Cardiac muscle cell (in vitro differentiated cells and primary cell): ENCODE results near the gene DBNL. TPM values are rescaled to one million over a fixed set of nuclear protein-coding genes. Genes with fewer than 3 reads are reported as not detected.

Experiments used
- DNase-seq, 2 donors: peaks; one replicate each; pipeline versions ENCODE4 v3.0.0 to v3.0.0-alpha.2; 2010 to 2017; ENCODE audit warnings: low read depth in 1 of 2, low spot score in 1 of 2
- H3K27ac ChIP-seq: fragments of 200-600 bp; sonication (generic); 2 replicates; pipeline ENCODE4 v1.5.1; 2016
- H3K27me3 ChIP-seq: fragments of 200-600 bp; sonication (generic); 2 replicates; pipeline ENCODE4 v1.6.0; 2016; ENCODE audit warnings: control low read depth
- H3K36me3 ChIP-seq: fragments of 200-600 bp; sonication (generic); 2 replicates; pipeline ENCODE4 v1.5.1; 2016; ENCODE audit warnings: control low read depth
- H3K4me1 ChIP-seq: fragments of 200-600 bp; sonication (generic); 2 replicates; pipeline ENCODE4 v1.8.1; 2017; ENCODE audit warnings: low read depth, mild to moderate bottlenecking, mixed run types
- H3K4me3 ChIP-seq: fragments of 200-600 bp; sonication (generic); 2 replicates; pipeline ENCODE4 v1.5.1; 2016; ENCODE audit warnings: mild to moderate bottlenecking
- H3K9me3 ChIP-seq: fragments of 200-600 bp; sonication (generic); 2 replicates; pipeline ENCODE4 v1.5.1; 2017; ENCODE audit warnings: low read depth, mild to moderate bottlenecking, control low read depth
- CTCF ChIP-seq: IDR thresholded peaks from 2 replicates; pipeline ENCODE4 v1.5.1; 2012; ENCODE audit warnings: low read depth, mild to moderate bottlenecking, low read length
- polyA plus RNA-seq: library from polyadenylated mRNA; unstranded; fragments of >200 nt; fragmentation: Nextera tagmentation; extraction: Ambion mirVana; gene quantifications from 2 replicates; pipeline ENCODE4 v1.2.1, GENCODE V29; 2016
- total RNA-seq: library from RNA; depleted of rRNA; stranded (reverse); fragments of >200 nt; gene quantifications from 2 replicates; pipeline ENCODE4 v1.2.3, GENCODE V29; 2016

DBNL gene
- total and polyA plus RNA-seq, 2 experiments from 2014 or later: 129 to 130 TPM

GRCh38 chr7:44103923-44104859 lies 59.7 kb downstream of the DBNL start, which contains the start of gene AEBP1:
Gene AEBP1 (plus strand): TSS chr7:44104345. CDS start chr7:44104666, 321 bp downstream.
- H3K27ac ChIP-seq: peak within 1 kb of the TSS; percentile 13
- H3K4me3 ChIP-seq: peak within 1 kb of the TSS; percentile 76
- no peak for TF ChIP-seq CTCF
- no peaks in the 10 kb centered on the region for H3K27me3 ChIP-seq
- peaks cover 4% of the 10 kb centered on the region for H3K36me3 ChIP-seq
- DNase-seq: peak; percentile 50 to 67
- no peaks in the 10 kb centered on the region for H3K9me3 ChIP-seq
- H3K4me1 ChIP-seq: no peaks in the 10 kb centered on the region

GRCh38 chr7:44104860-44105771 lies 60.6 kb downstream of the DBNL start:
- TF ChIP-seq CTCF: no peak
- Histone ChIP-seq H3K9me3 (no peaks in the 10 kb centered on the region), H3K4me3 (peak overlapping the region; percentile 76), H3K27ac (peak overlapping the region; percentile 13), H3K27me3 (no peaks in the 10 kb centered on the region), H3K4me1 (no peaks in the 10 kb centered on the region), H3K36me3 (peaks cover 4% of the 10 kb centered on the region)
- peak; percentile 41 to 60 for DNase-seq

- H3K36me3 ChIP-seq: peaks cover 11% of the 10 kb centered on the region
- no peak for TF ChIP-seq CTCF
- H3K4me3 ChIP-seq: no peak overlapping the region
- no peak for DNase-seq
- no peaks in the 10 kb centered on the region for H3K27me3 ChIP-seq
- H3K27ac ChIP-seq: no peak overlapping the region
- no peaks in the 10 kb centered on the region for H3K4me1 ChIP-seq
- H3K9me3 ChIP-seq: no peaks in the 10 kb centered on the region
Measured at GRCh38 chr7:44105832-44106231, 61.3 kb downstream of the DBNL start.

GRCh38 chr7:44106311-44107065 lies 62.0 kb downstream of the DBNL start:
- DNase-seq: no peak
- Histone ChIP-seq H3K4me3 (no peak overlapping the region), H3K36me3 (peaks cover 11% of the 10 kb centered on the region), H3K27ac (no peak overlapping the region), H3K27me3 (no peaks in the 10 kb centered on the region), H3K9me3 (no peaks in the 10 kb centered on the region), H3K4me1 (no peaks in the 10 kb centered on the region)
- no peak for TF ChIP-seq CTCF
